Breast epithelium (tissue), 4 donors: ENCODE measurements around the gene FLII. TPM values are rescaled to one million over a fixed set of nuclear protein-coding genes. Genes with fewer than 3 reads are reported as not detected.
"Not testable (repeated sequence)": the region's sequence is repeated elsewhere in the genome, so short reads cannot be mapped to it uniquely, and the experiment has no call there.

Experiments
- DNase-seq, 2 donors: peaks; one replicate each; pipeline ENCODE4 v3.0.0-alpha.2; 2019; ENCODE audit warnings: low spot score in 2 of 2
- H3K27ac ChIP-seq, 2 donors: fragments of 200-600 bp; sonication (generic) in 1 of 2; one replicate each; pipeline ENCODE4 v1.5.1; 2016 to 2019; ENCODE audit warnings: mild to moderate bottlenecking in 1 of 2
- H3K27me3 ChIP-seq, 2 donors: fragments of 200-600 bp; sonication (generic) in 1 of 2; one replicate each; pipeline versions ENCODE4 v1.5.1 to v1.6.0; 2017 to 2019; ENCODE audit warnings: control low read depth in 1 of 2, mild to moderate bottlenecking in 1 of 2
- H3K36me3 ChIP-seq: fragments of 200-600 bp; one replicate; pipeline ENCODE4 v1.5.1; 2019
- H3K4me1 ChIP-seq, 2 donors: fragments of 200-600 bp; sonication (generic); one replicate each; pipeline ENCODE4 v1.5.1; 2016 to 2019; ENCODE audit warnings: control low read depth in 1 of 2
- H3K4me3 ChIP-seq, 3 donors: fragments of 200-600 bp; sonication (generic); 1 replicate in 2 of 3; 2 replicates in 1 of 3; pipeline ENCODE4 v1.5.1; 2016 to 2019; ENCODE audit warnings: mild to moderate bottlenecking in 3 of 3, moderate library complexity in 2 of 3
- H3K9me3 ChIP-seq, 2 donors: fragments of 200-600 bp; sonication (generic) in 1 of 2; one replicate each; pipeline ENCODE4 v1.5.1; 2016 to 2019; ENCODE audit warnings: control low read depth in 1 of 2
- CTCF ChIP-seq, 3 donors: fragments of 450-650 bp; IDR thresholded peaks; one replicate each; pipeline ENCODE4 v1.5.1; 2016 to 2017; ENCODE audit warnings: antibody characterized with exemption in 3 of 3, mild to moderate bottlenecking in 3 of 3, moderate library complexity in 3 of 3
- POLR2A ChIP-seq: fragments of 450-650 bp; IDR thresholded peaks from one replicate; pipeline ENCODE4 v1.6.1; 2016; ENCODE audit warnings: antibody characterized with exemption, mild to moderate bottlenecking, moderate library complexity
- POLR2AphosphoS5 ChIP-seq, 3 donors: sonication (generic); formaldehyde crosslinking; IDR thresholded peaks; one replicate each; pipeline ENCODE4 v1.6.1; 2017; ENCODE audit warnings: antibody characterized with exemption in 3 of 3
- intact Hi-C: fragments of 100-400 bp; cut with DNase I; formaldehyde crosslinking; loops from one replicate; pipeline ENCODE4 v1.15.1; 2023; ENCODE audit warnings: low total_unique reads
- total RNA-seq, 3 donors: library from RNA; depleted of rRNA; stranded (reverse); fragments of >200 nt; gene quantifications; one replicate each; pipeline ENCODE4 v1.1.0, GENCODE V29; 2016

FLII gene
- 100 to 1,000 TPM; 235 to 298 (median 293) TPM for total RNA-seq

GRCh38 chr17:18258356-18259038, at the start of gene FLII:
Gene FLII (minus strand): TSS chr17:18258738. CDS start chr17:18258690, 48 bp downstream.
- no peak for DNase-seq
- TF ChIP-seq POLR2AphosphoS5 (IDR thresholded peaks at IDR 0.05) (peak; percentile 38 to 55 (median 43)), CTCF (IDR thresholded peaks at IDR 0.05) (no peak), POLR2A (peak; percentile 33)
- intact Hi-C loops = no loop called here
- H3K4me1 ChIP-seq = peaks cover 11 to 19% of the 10 kb centered on the region in 2 donors
- peak within 1 kb of the TSS; percentile 96 to 98 for H3K27ac ChIP-seq
- peak within 1 kb of the TSS; percentile 85 to 94 (median 93) for H3K4me3 ChIP-seq
- H3K27me3 ChIP-seq = no peaks in the 10 kb centered on the region
- no peaks in the 10 kb centered on the region for H3K9me3 ChIP-seq
- no peaks in the 10 kb centered on the region for H3K36me3 ChIP-seq

GRCh38 chr17:18303206-18303605, 44.7 kb upstream of the FLII start:
- intact Hi-C loops, H3K27me3 ChIP-seq, H3K4me1 ChIP-seq, DNase-seq, H3K4me3 ChIP-seq, H3K27ac ChIP-seq, H3K9me3 ChIP-seq: not testable (repeated sequence)
- H3K36me3 ChIP-seq = peaks cover 15% of the 10 kb centered on the region

GRCh38 chr17:18300725-18301480, 42.4 kb upstream of the FLII start:
- intact Hi-C loops = no loop called here
- H3K36me3 ChIP-seq = peaks cover 5% of the 10 kb centered on the region
- no peak for TF ChIP-seq CTCF (IDR thresholded peaks at IDR 0.05)
- no peak for TF ChIP-seq POLR2A
- TF ChIP-seq POLR2AphosphoS5 (IDR thresholded peaks at IDR 0.05) = no peak
- DNase-seq = no peak
- no peaks in the 10 kb centered on the region for H3K27me3 ChIP-seq
- no peak overlapping the region for H3K27ac ChIP-seq
- H3K4me1 ChIP-seq = no peaks in the 10 kb centered on the region
- no peaks in the 10 kb centered on the region for H3K9me3 ChIP-seq
- H3K4me3 ChIP-seq = no peak overlapping the region

GRCh38 chr17:18298061-18298460, 39.5 kb upstream of the FLII start:
- H3K4me1 ChIP-seq, H3K9me3 ChIP-seq, H3K4me3 ChIP-seq, H3K36me3 ChIP-seq, intact Hi-C loops, H3K27me3 ChIP-seq, DNase-seq, H3K27ac ChIP-seq: not testable (repeated sequence)

- H3K27me3 ChIP-seq = no peaks in the 10 kb centered on the region
- H3K36me3 ChIP-seq = peaks cover 12% of the 10 kb centered on the region
- no peaks in the 10 kb centered on the region for H3K4me1 ChIP-seq
- H3K27ac ChIP-seq = peak overlapping the region in 1 of 2 donors; percentile 58
- TF ChIP-seq POLR2A (no peak), POLR2AphosphoS5 (IDR thresholded peaks at IDR 0.05) (no peak), CTCF (IDR thresholded peaks at IDR 0.05) (no peak)
- no peak overlapping the region for H3K4me3 ChIP-seq
- no peaks in the 10 kb centered on the region for H3K9me3 ChIP-seq
- no peak for DNase-seq
- intact Hi-C loops = no loop called here
Measured at GRCh38 chr17:18291718-18292540, 33.4 kb upstream of the FLII start.
